ENCODE results near the gene LIPM. TPM values are rescaled to one million over a fixed set of nuclear protein-coding genes. Genes with fewer than 3 reads are reported as not detected.

LIPM gene
- total and polyA plus RNA-seq, 3 experiments from 2014 or later = not detected

GRCh38 chr10:88791924-88792323 is 10.6 kb upstream of the LIPM start:
- ChIA-PET POLR2A (no interaction called here), CTCF (interaction anchor here (1.1 kb wide), 1 partner anchor 44 kb away, joined by 3 read pairs; no protein-coding TSS in a partner anchor)
- Mint-ChIP-seq H3K36me3 (no peaks in the 10 kb centered on the region), H3K9me3 (no peaks in the 10 kb centered on the region), H3K27me3 (no peaks in the 10 kb centered on the region), H3K4me1 (peaks cover 13 to 20% (median 15%) of the 10 kb centered on the region in 3 donors), H3K27ac (no peak overlapping the region), H3K4me3 (no peak overlapping the region)
- Histone ChIP-seq H3K4me1 (ENCODE audit: insufficient read depth, low read length) (peaks cover 6% of the 10 kb centered on the region), H3K4me3 (ENCODE audit: low read length) (no peak overlapping the region), H3K27me3 (ENCODE audit: insufficient read depth, low read length, poor library complexity, severe bottlenecking) (no peaks in the 10 kb centered on the region), H3K9me3 (ENCODE audit: low read length) (no peaks in the 10 kb centered on the region), H3K27ac (ENCODE audit: low read depth, low read length) (no peak overlapping the region), H3K36me3 (ENCODE audit: insufficient read depth, low read length) (no peaks in the 10 kb centered on the region)
- no peak for DNase-seq

DNA sequence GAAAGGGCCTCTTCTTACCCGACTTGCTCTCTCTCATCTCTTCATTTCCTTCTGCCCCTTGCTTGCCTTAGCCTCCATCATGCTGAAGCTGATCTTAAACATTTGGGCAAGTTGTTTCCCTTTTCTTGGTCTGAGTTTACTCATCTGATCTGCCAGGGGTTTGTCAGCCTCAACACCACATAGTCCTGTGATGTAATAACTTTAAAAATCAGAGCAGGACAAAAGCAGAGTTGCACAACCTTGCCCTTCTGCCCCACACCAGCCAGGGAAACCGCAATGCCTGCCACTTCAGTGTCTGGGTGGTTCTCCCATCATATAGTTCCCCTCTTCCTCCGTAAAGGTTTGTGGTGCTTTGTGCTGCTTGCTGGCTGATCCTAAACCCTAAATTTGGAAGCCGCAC is 9.9 kb upstream of the LIPM start:
- Mint-ChIP-seq H3K9me3 (no peaks in the 10 kb centered on the region), H3K36me3 (no peaks in the 10 kb centered on the region), H3K4me3 (no peak overlapping the region), H3K4me1 (peaks cover 13 to 20% (median 15%) of the 10 kb centered on the region in 3 donors), H3K27ac (peak overlapping the region in 2 of 8 donors; percentile 43 to 46), H3K27me3 (no peaks in the 10 kb centered on the region)
- H3K4me1 ChIP-seq (ENCODE audit: insufficient read depth, low read length) = peaks cover 6% of the 10 kb centered on the region
- no peak overlapping the region for H3K27ac ChIP-seq (ENCODE audit: low read depth, low read length)
- CTCF ChIA-PET = no interaction called here
- no peaks in the 10 kb centered on the region for H3K36me3 ChIP-seq (ENCODE audit: insufficient read depth, low read length)
- H3K4me3 ChIP-seq (ENCODE audit: low read length) = no peak overlapping the region
- POLR2A ChIA-PET = no interaction called here
- DNase-seq = no peak
- H3K9me3 ChIP-seq (ENCODE audit: low read length) = no peaks in the 10 kb centered on the region
- no peaks in the 10 kb centered on the region for H3K27me3 ChIP-seq (ENCODE audit: insufficient read depth, low read length, poor library complexity, severe bottlenecking)

- peak overlapping the region in 3 of 7 donors; percentile 22 to 38 (median 30) for H3K4me3 Mint-ChIP-seq
- ChIA-PET POLR2A (no interaction called here), CTCF (no interaction called here)
- peak overlapping the region in 1 of 8 donors; percentile 92 for H3K27ac Mint-ChIP-seq
- H3K4me1 Mint-ChIP-seq = peaks cover 13 to 20% (median 15%) of the 10 kb centered on the region in 3 donors
- Histone ChIP-seq H3K4me3 (ENCODE audit: low read length) (no peak overlapping the region), H3K36me3 (ENCODE audit: insufficient read depth, low read length) (no peaks in the 10 kb centered on the region), H3K4me1 (ENCODE audit: insufficient read depth, low read length) (peaks cover 6% of the 10 kb centered on the region), H3K27ac (ENCODE audit: low read depth, low read length) (no peak overlapping the region), H3K27me3 (ENCODE audit: insufficient read depth, low read length, poor library complexity, severe bottlenecking) (no peaks in the 10 kb centered on the region), H3K9me3 (ENCODE audit: low read length) (no peaks in the 10 kb centered on the region)
- no peaks in the 10 kb centered on the region for H3K9me3 Mint-ChIP-seq
- H3K27me3 Mint-ChIP-seq = no peaks in the 10 kb centered on the region
- peaks cover 0 to 2% (median 0%) of the 10 kb centered on the region in 3 donors for H3K36me3 Mint-ChIP-seq
- peak in 1 of 5 donors; percentile 26 for DNase-seq
Observed at GRCh38 chr10:88793712-88794299, 8.7 kb upstream of the LIPM start.

DNA sequence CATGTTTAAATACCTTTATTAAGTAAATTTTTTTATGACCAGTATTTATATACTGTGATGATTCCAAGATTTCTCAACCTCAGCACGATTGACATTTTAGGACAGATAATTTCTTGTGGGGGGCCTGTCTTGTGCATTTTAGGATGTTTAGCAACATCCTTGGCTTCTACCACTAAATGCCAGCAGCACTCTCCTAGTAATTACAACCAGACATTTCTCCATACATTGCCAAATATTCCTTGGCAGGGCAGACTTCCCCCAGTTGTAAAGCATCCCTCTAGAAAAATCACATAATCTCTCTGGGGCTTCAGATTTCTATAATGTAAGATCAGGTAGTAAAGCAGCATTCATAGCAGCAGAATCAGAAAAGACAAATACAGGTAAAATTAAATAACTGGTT is 7.8 kb upstream of the LIPM start:
- DNase-seq = no peak
- Histone ChIP-seq H3K9me3 (ENCODE audit: low read length) (no peaks in the 10 kb centered on the region), H3K27ac (ENCODE audit: low read depth, low read length) (no peak overlapping the region), H3K4me3 (ENCODE audit: low read length) (no peak overlapping the region), H3K36me3 (ENCODE audit: insufficient read depth, low read length) (no peaks in the 10 kb centered on the region), H3K4me1 (ENCODE audit: insufficient read depth, low read length) (peaks cover 6% of the 10 kb centered on the region), H3K27me3 (ENCODE audit: insufficient read depth, low read length, poor library complexity, severe bottlenecking) (no peaks in the 10 kb centered on the region)
- ChIA-PET CTCF (no interaction called here), POLR2A (no interaction called here)
- Mint-ChIP-seq H3K27ac (no peak overlapping the region), H3K4me3 (no peak overlapping the region), H3K4me1 (peaks cover 13 to 20% (median 15%) of the 10 kb centered on the region in 3 donors), H3K36me3 (peaks cover 0 to 2% (median 0%) of the 10 kb centered on the region in 3 donors), H3K27me3 (no peaks in the 10 kb centered on the region), H3K9me3 (no peaks in the 10 kb centered on the region)

GRCh38 chr10:88800152-88801125 is 2.1 kb upstream of the LIPM start:
- ChIA-PET POLR2A (no interaction called here), CTCF (interaction anchor here (1.2 to 1.5 kb wide), 3 partner anchors 9 to 35 kb away, joined by 4 to 5 read pairs (median 4); no protein-coding TSS in a partner anchor)
- Histone ChIP-seq H3K9me3 (ENCODE audit: low read length) (no peaks in the 10 kb centered on the region), H3K27me3 (ENCODE audit: insufficient read depth, low read length, poor library complexity, severe bottlenecking) (no peaks in the 10 kb centered on the region), H3K27ac (ENCODE audit: low read depth, low read length) (no peak overlapping the region), H3K4me3 (ENCODE audit: low read length) (no peak overlapping the region), H3K4me1 (ENCODE audit: insufficient read depth, low read length) (no peaks in the 10 kb centered on the region), H3K36me3 (ENCODE audit: insufficient read depth, low read length) (no peaks in the 10 kb centered on the region)
- Mint-ChIP-seq H3K27ac (no peak overlapping the region), H3K4me1 (peaks cover 0 to 5% (median 0%) of the 10 kb centered on the region in 3 donors), H3K36me3 (peaks cover 0 to 2% (median 0%) of the 10 kb centered on the region in 3 donors), H3K9me3 (no peaks in the 10 kb centered on the region), H3K27me3 (no peaks in the 10 kb centered on the region), H3K4me3 (no peak overlapping the region)
- no peak for DNase-seq

DNA sequence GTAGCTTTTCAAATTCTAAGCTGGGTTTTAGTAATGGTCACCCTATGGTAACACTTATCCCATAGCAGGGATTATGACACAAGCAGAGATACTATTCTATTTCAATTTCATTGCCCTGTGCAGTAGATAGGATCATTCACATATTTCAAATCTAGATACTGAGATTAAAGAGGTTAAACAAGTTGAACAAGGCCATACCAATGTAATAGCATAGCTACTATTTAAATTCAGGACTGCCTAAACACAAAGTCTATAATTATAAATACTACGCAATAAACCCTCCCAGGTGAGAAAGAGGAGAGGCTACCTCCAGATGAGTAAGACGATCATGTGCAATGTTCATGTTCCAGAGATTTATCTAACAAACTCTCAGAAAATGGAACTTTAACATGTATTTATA is 1.1 kb downstream of the LIPM start:
- no peak for DNase-seq
- H3K9me3 Mint-ChIP-seq = no peaks in the 10 kb centered on the region
- no peaks in the 10 kb centered on the region for H3K27me3 Mint-ChIP-seq
- Histone ChIP-seq H3K9me3 (ENCODE audit: low read length) (no peaks in the 10 kb centered on the region), H3K36me3 (ENCODE audit: insufficient read depth, low read length) (no peaks in the 10 kb centered on the region), H3K4me3 (ENCODE audit: low read length) (no peak overlapping the region), H3K4me1 (ENCODE audit: insufficient read depth, low read length) (no peaks in the 10 kb centered on the region), H3K27ac (ENCODE audit: low read depth, low read length) (no peak overlapping the region), H3K27me3 (ENCODE audit: insufficient read depth, low read length, poor library complexity, severe bottlenecking) (no peaks in the 10 kb centered on the region)
- no peak overlapping the region for H3K4me3 Mint-ChIP-seq
- ChIA-PET POLR2A (no interaction called here), CTCF (no interaction called here)
- H3K27ac Mint-ChIP-seq = no peak overlapping the region
- no peaks in the 10 kb centered on the region for H3K36me3 Mint-ChIP-seq
- peaks cover 0 to 5% (median 0%) of the 10 kb centered on the region in 3 donors for H3K4me1 Mint-ChIP-seq

GRCh38 chr10:88804083-88804812 is 1.7 kb downstream of the LIPM start:
- CTCF ChIA-PET = no interaction called here

DNA sequence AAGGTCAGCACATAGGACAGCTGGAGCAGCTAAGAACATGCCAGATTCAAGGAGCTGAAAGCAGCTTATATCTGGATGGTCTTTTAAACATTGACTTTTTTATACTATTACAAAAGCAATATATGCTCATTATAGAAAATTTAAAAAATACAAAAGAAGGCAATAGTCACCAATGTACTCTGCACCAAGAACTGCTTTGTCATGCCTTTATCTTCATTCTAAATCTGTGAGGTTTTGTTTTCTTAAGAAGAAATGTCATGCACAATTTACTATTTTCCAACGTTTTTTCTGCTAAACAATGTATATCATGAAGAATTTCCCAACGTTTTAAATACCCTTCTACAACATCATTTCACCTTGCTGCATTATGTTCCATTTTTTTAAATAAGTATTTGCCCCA is 2.8 kb downstream of the LIPM start:
- H3K9me3 ChIP-seq (ENCODE audit: low read length) = no peaks in the 10 kb centered on the region
- ChIA-PET POLR2A (no interaction called here), CTCF (no interaction called here)
- peaks cover 6% of the 10 kb centered on the region for H3K4me1 ChIP-seq (ENCODE audit: insufficient read depth, low read length)
- H3K4me1 Mint-ChIP-seq = peaks cover 7 to 13% (median 8%) of the 10 kb centered on the region in 3 donors
- H3K9me3 Mint-ChIP-seq = no peaks in the 10 kb centered on the region
- H3K4me3 ChIP-seq (ENCODE audit: low read length) = no peak overlapping the region
- no peaks in the 10 kb centered on the region for H3K27me3 ChIP-seq (ENCODE audit: insufficient read depth, low read length, poor library complexity, severe bottlenecking)
- DNase-seq = no peak
- no peak overlapping the region for H3K4me3 Mint-ChIP-seq
- no peaks in the 10 kb centered on the region for H3K36me3 ChIP-seq (ENCODE audit: insufficient read depth, low read length)
- H3K27me3 Mint-ChIP-seq = no peaks in the 10 kb centered on the region
- no peak overlapping the region for H3K27ac Mint-ChIP-seq
- H3K36me3 Mint-ChIP-seq = no peaks in the 10 kb centered on the region
- no peak overlapping the region for H3K27ac ChIP-seq (ENCODE audit: low read depth, low read length)

More at GRCh38 chr10:88804083-88804812, 1.7 kb downstream of the LIPM start:
- no peak overlapping the region for H3K27ac Mint-ChIP-seq
- no peaks in the 10 kb centered on the region for H3K4me1 ChIP-seq (ENCODE audit: insufficient read depth, low read length)
- no peak for DNase-seq
- POLR2A ChIA-PET = no interaction called here
- H3K36me3 Mint-ChIP-seq = no peaks in the 10 kb centered on the region
- H3K36me3 ChIP-seq (ENCODE audit: insufficient read depth, low read length) = no peaks in the 10 kb centered on the region
- H3K27ac ChIP-seq (ENCODE audit: low read depth, low read length) = no peak overlapping the region
- no peaks in the 10 kb centered on the region for H3K9me3 Mint-ChIP-seq
- peaks cover 0 to 5% (median 0%) of the 10 kb centered on the region in 3 donors for H3K4me1 Mint-ChIP-seq
- no peak overlapping the region for H3K4me3 ChIP-seq (ENCODE audit: low read length)
- no peak overlapping the region for H3K4me3 Mint-ChIP-seq
- no peaks in the 10 kb centered on the region for H3K27me3 Mint-ChIP-seq
- no peaks in the 10 kb centered on the region for H3K9me3 ChIP-seq (ENCODE audit: low read length)
- no peaks in the 10 kb centered on the region for H3K27me3 ChIP-seq (ENCODE audit: insufficient read depth, low read length, poor library complexity, severe bottlenecking)

All from CD8-positive, alpha-beta memory T cell (primary cell).